Amniotic stem cell (primary cell): ENCODE data around the gene B3GLCT.
"Not testable (repeated sequence)": the region's sequence is repeated elsewhere in the genome, so short reads cannot be mapped to it uniquely, and the experiment has no call there.

Source experiments
- DNase-seq: peaks from one replicate; lab custom pipeline; 2025; lab: John Stamatoyannopoulos, UW

B3GLCT gene

GRCh38 chr13:31199849-31200636, at the start of gene B3GLCT:
TSS of gene B3GLCT (plus strand) at chr13:31199975. CDS start at chr13:31200085, 110 bp downstream.
- DNase-seq: peak; percentile 36

GRCh38 chr13:31150315-31150985, 49.3 kb upstream of the B3GLCT start:
- no peak for DNase-seq

GRCh38 chr13:31151837-31152236, 47.9 kb upstream of the B3GLCT start:
- no peak for DNase-seq

- no peak for DNase-seq
These were observed 44.8 kb upstream of the B3GLCT start for GRCh38 chr13:31154939-31155338.

GRCh38 chr13:31159306-31159705, 40.5 kb upstream of the B3GLCT start:
- no peak for DNase-seq

GRCh38 chr13:31160857-31161556, 38.8 kb upstream of the B3GLCT start:
- peak; percentile 42 for DNase-seq

GRCh38 chr13:31161557-31162150, 38.1 kb upstream of the B3GLCT start, which contains the start of gene HSPH1:
TSS of gene HSPH1 (minus strand) at chr13:31161904. CDS start at chr13:31161582, 322 bp downstream.
- DNase-seq: peak; percentile 95

- DNase-seq: peak; percentile 95
These were observed 37.4 kb upstream of the B3GLCT start for GRCh38 chr13:31162151-31163008.

GRCh38 chr13:31166591-31166990, 33.2 kb upstream of the B3GLCT start:
- no peak for DNase-seq

GRCh38 chr13:31167490-31167889, 32.3 kb upstream of the B3GLCT start:
- no peak for DNase-seq

GRCh38 chr13:31168166-31168565, 31.6 kb upstream of the B3GLCT start:
- no peak for DNase-seq

GRCh38 chr13:31168736-31169135, 31.0 kb upstream of the B3GLCT start:
- DNase-seq: no peak

GRCh38 chr13:31172001-31172400, 27.8 kb upstream of the B3GLCT start:
- no peak for DNase-seq

GRCh38 chr13:31172535-31172934, 27.2 kb upstream of the B3GLCT start:
- DNase-seq: peak; percentile 6

- DNase-seq: no peak
These were observed 25.8 kb upstream of the B3GLCT start for GRCh38 chr13:31174018-31174417.

- no peak for DNase-seq
These were observed 23.8 kb upstream of the B3GLCT start for GRCh38 chr13:31175847-31176532.

GRCh38 chr13:31177813-31178495, 21.8 kb upstream of the B3GLCT start:
- DNase-seq: not testable (repeated sequence)

- DNase-seq: no peak
These were observed 20.5 kb upstream of the B3GLCT start for GRCh38 chr13:31179241-31179640.

- DNase-seq: no peak
These were observed 20.0 kb upstream of the B3GLCT start for GRCh38 chr13:31179754-31180153.

- DNase-seq: no peak
These were observed 16.8 kb upstream of the B3GLCT start for GRCh38 chr13:31182987-31183386.
